Activated CD4-positive, alpha-beta memory T cell treated with anti-CD3 and anti-CD28 coated beads, Interleukin-2, amount 10 ng/mL, durations not matched to agents 7 days and 5 days (primary cell): Measurements from ENCODE around the gene NPIPB6. TPM values are rescaled to one million over a fixed set of nuclear protein-coding genes. Genes with fewer than 3 reads are reported as not detected.
"Not testable (repeated sequence)": the region's sequence is repeated elsewhere in the genome, so short reads cannot be mapped to it uniquely, and the experiment has no call there.

ENCODE experiments used
- CTCF ChIA-PET: fragments of 350-600 bp; sonication (Branson Sonifier 250); formaldehyde crosslinking; loops from one replicate; lab custom pipeline; 2021; ENCODE audit warnings: antibody characterized with exemption, inconsistent platforms; lab: Charles Lee
- POLR2A ChIA-PET: fragments of 350-600 bp; sonication (Branson Sonifier 250); formaldehyde crosslinking; loops from one replicate; lab custom pipeline; 2021; ENCODE audit warnings: antibody characterized with exemption; lab: Charles Lee
- DNase-seq: peaks from one replicate; pipeline ENCODE4 v3.0.0-alpha.2; 2020
- H3K27ac Mint-ChIP-seq: one replicate; pipeline ENCODE4 v1.8.0; 2021; ENCODE audit warnings: mild to moderate bottlenecking, mixed read lengths
- H3K27me3 Mint-ChIP-seq: one replicate; pipeline ENCODE4 v1.8.0; 2021; ENCODE audit warnings: mixed read lengths
- H3K36me3 Mint-ChIP-seq: one replicate; pipeline ENCODE4 v1.8.0; 2021; ENCODE audit warnings: low read depth, mixed read lengths
- H3K4me1 Mint-ChIP-seq: one replicate; pipeline ENCODE4 v1.8.0; 2021; ENCODE audit warnings: mixed read lengths
- H3K4me3 Mint-ChIP-seq: one replicate; pipeline ENCODE4 v1.8.0; 2021; ENCODE audit warnings: mild to moderate bottlenecking, mixed read lengths
- H3K9me3 Mint-ChIP-seq: one replicate; pipeline ENCODE4 v1.8.0; 2021; ENCODE audit warnings: mixed read lengths
- total RNA-seq, 2 experiments: library from RNA; stranded (reverse); gene quantifications; one replicate each; pipeline ENCODE4 v1.2.3, GENCODE V29; 2021

The NPIPB6 gene
- 1 to 10 TPM in 1 of 2 experiments, under 1 TPM in 1; 0.60 to 1.5 TPM for total RNA-seq

DNA sequence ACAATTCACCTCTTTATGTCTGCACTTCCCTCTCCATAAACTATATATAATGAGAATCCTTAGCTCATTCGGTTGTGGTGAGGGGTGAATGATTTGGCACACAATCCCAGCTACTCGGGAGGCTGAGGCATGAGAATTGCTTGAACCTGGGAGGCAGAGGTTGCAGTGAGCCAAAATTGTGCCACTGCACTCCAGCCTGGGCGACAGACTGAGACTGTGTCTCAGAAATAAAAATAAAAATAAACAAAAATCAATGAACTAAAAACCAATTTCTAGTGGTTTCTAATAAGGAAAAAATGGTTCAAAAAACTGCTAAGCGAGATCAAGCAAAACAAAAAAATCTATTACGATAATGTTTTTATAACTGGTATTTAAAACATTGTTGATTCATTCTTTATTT is at the start of gene NPIPB6:
TSS of gene NPIPB6 (minus strand) at position 101 of the 400 bp plus-strand sequence. CDS start 686 bp downstream, outside the sequence.
- H3K9me3 Mint-ChIP-seq, H3K4me1 Mint-ChIP-seq, CTCF ChIA-PET, POLR2A ChIA-PET, H3K27ac Mint-ChIP-seq, H3K36me3 Mint-ChIP-seq, H3K4me3 Mint-ChIP-seq, H3K27me3 Mint-ChIP-seq, DNase-seq: not testable (repeated sequence)

GRCh38 chr16:28403220-28404072 is 40.1 kb upstream of the NPIPB6 start, which contains the start of gene EIF3CL:
TSS of gene EIF3CL (minus strand) at chr16:28403841. CDS start at chr16:28403618, 223 bp downstream.
- H3K4me1 Mint-ChIP-seq, DNase-seq, CTCF ChIA-PET, H3K27me3 Mint-ChIP-seq, H3K9me3 Mint-ChIP-seq, H3K36me3 Mint-ChIP-seq, POLR2A ChIA-PET: not testable (repeated sequence)
- Mint-ChIP-seq H3K4me3 (peak within 1 kb of the TSS; percentile 76), H3K27ac (peak within 1 kb of the TSS; percentile 61)

DNA sequence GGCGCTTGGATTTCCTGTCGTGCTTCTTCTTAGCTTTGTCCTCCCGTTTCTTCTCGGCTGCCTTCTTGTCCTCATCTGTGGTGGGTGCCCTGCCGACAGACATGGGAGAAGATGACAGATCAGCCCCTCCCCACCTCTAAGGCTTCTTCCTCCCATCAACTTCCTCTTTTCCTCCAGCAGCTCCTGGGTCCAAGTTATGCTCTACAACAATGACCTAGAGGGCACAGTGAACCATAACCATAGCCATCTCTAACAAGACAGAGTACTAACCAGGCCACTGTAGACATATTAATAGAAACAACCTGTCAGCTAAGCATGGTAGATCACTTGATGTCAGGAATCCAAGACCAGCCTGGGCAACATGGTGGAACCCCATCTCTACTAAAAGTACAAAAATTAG is 28.7 kb upstream of the NPIPB6 start:
- H3K4me3 Mint-ChIP-seq, POLR2A ChIA-PET, CTCF ChIA-PET: not testable (repeated sequence)

GRCh38 chr16:28382177-28382867 is 19.0 kb upstream of the NPIPB6 start:
- H3K4me1 Mint-ChIP-seq, H3K27ac Mint-ChIP-seq, H3K27me3 Mint-ChIP-seq, POLR2A ChIA-PET, CTCF ChIA-PET, H3K9me3 Mint-ChIP-seq, H3K4me3 Mint-ChIP-seq, DNase-seq, H3K36me3 Mint-ChIP-seq: not testable (repeated sequence)

More for the DNA sequence above, 28.7 kb upstream of the NPIPB6 start:
- H3K27me3 Mint-ChIP-seq, DNase-seq, H3K36me3 Mint-ChIP-seq, H3K27ac Mint-ChIP-seq, H3K4me1 Mint-ChIP-seq, H3K9me3 Mint-ChIP-seq: not testable (repeated sequence)

- POLR2A ChIA-PET, H3K36me3 Mint-ChIP-seq, CTCF ChIA-PET, H3K9me3 Mint-ChIP-seq, H3K27me3 Mint-ChIP-seq, H3K27ac Mint-ChIP-seq, H3K4me3 Mint-ChIP-seq, DNase-seq, H3K4me1 Mint-ChIP-seq: not testable (repeated sequence)
Measured at GRCh38 chr16:28377822-28378221, 14.5 kb upstream of the NPIPB6 start.

DNA sequence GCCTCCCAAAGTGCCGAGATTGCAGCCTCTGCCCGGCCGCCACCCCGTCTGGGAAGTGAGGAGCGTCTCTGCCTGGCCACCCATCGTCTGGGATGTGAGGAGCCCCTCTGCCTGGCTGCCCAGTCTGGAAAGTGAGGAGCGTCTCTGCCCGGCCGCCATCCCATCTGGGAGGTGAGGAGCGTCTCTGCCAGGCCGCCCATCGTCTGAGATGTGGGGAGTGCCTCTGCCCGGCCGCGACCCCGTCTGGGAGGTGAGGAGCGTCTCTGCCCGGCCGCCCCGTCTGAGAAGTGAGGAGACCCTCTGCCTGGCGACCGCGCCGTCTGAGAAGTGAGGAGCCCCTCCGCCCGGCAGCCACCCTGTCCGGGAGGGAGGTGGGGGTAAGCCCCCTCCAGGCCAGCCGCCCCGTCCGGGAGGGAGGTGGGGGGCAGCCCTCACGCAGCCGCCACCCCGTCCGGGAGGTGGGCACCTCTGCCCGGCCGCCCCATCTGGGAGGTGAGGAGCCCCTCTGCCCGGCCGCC is 13.9 kb upstream of the NPIPB6 start:
- H3K27ac Mint-ChIP-seq, H3K27me3 Mint-ChIP-seq, H3K4me3 Mint-ChIP-seq, H3K36me3 Mint-ChIP-seq, POLR2A ChIA-PET, DNase-seq, H3K9me3 Mint-ChIP-seq, H3K4me1 Mint-ChIP-seq, CTCF ChIA-PET: not testable (repeated sequence)

DNA sequence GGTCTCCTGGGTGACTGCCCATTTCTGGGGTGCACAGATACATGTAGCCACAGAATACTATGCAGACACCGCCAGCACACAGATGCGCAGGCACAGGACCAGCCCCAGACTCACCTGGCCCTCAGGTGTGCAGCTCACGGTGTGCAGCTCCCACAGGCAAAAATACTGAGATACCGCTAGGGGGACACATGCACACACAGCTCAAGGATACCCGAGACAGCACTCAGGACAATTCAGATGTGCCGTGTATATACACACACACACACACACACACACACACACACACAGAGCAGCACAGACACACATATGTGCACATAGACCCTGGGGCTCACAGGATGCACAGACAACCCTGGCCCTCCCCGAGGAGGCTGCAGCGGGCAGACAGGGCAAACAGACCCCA is 11.8 kb upstream of the NPIPB6 start:
- H3K9me3 Mint-ChIP-seq, CTCF ChIA-PET, POLR2A ChIA-PET, H3K4me1 Mint-ChIP-seq, H3K27ac Mint-ChIP-seq, H3K36me3 Mint-ChIP-seq, DNase-seq, H3K4me3 Mint-ChIP-seq, H3K27me3 Mint-ChIP-seq: not testable (repeated sequence)

- H3K36me3 Mint-ChIP-seq, POLR2A ChIA-PET, DNase-seq, H3K4me1 Mint-ChIP-seq, CTCF ChIA-PET, H3K27ac Mint-ChIP-seq, H3K9me3 Mint-ChIP-seq, H3K4me3 Mint-ChIP-seq, H3K27me3 Mint-ChIP-seq: not testable (repeated sequence)
Measured at GRCh38 chr16:28374281-28374680, 11.0 kb upstream of the NPIPB6 start.

- H3K4me3 Mint-ChIP-seq, H3K27me3 Mint-ChIP-seq, H3K36me3 Mint-ChIP-seq, H3K9me3 Mint-ChIP-seq, H3K4me1 Mint-ChIP-seq, H3K27ac Mint-ChIP-seq, DNase-seq, POLR2A ChIA-PET, CTCF ChIA-PET: not testable (repeated sequence)
Measured at GRCh38 chr16:28367926-28368325, 4.6 kb upstream of the NPIPB6 start.

- peak; percentile 35 for DNase-seq
- H3K27me3 Mint-ChIP-seq, H3K4me3 Mint-ChIP-seq, H3K4me1 Mint-ChIP-seq, CTCF ChIA-PET, H3K9me3 Mint-ChIP-seq, POLR2A ChIA-PET, H3K36me3 Mint-ChIP-seq, H3K27ac Mint-ChIP-seq: not testable (repeated sequence)
Measured at GRCh38 chr16:28364268-28365173, 1.2 kb upstream of the NPIPB6 start.

DNA sequence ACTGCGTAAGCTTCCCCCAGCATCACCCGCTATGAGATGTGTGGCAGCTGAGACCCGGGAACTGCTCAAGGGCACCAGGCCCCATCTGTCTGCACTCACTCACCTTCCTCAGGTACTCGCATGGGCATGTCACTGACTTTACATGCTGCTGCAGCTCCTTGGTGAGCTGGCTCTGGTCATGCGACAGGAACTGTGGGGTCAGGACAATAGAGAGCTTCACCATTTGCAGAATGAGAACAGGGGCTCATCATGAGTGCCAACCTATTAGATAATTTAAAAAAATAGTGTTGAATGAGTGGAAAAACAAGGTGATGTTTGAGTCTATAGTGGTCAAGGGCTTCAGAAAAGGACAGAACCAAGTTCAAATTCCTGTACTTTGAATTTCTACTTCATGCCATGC is 708 bp downstream of the NPIPB6 start:
- H3K27me3 Mint-ChIP-seq, H3K4me3 Mint-ChIP-seq, H3K27ac Mint-ChIP-seq, H3K9me3 Mint-ChIP-seq, DNase-seq, H3K4me1 Mint-ChIP-seq, POLR2A ChIA-PET, H3K36me3 Mint-ChIP-seq, CTCF ChIA-PET: not testable (repeated sequence)

GRCh38 chr16:28338230-28338629 is 25.1 kb downstream of the NPIPB6 start:
- POLR2A ChIA-PET, DNase-seq, H3K4me3 Mint-ChIP-seq, H3K9me3 Mint-ChIP-seq, H3K4me1 Mint-ChIP-seq, H3K36me3 Mint-ChIP-seq, H3K27me3 Mint-ChIP-seq, H3K27ac Mint-ChIP-seq: not testable (repeated sequence)
- CTCF ChIA-PET: interaction anchor here (0.7 kb wide), 1 partner anchor 40 kb away, joined by 4 read pairs; no protein-coding TSS in a partner anchor
